ENCODE data around the gene IPO5.

IPO5 gene

DNA sequence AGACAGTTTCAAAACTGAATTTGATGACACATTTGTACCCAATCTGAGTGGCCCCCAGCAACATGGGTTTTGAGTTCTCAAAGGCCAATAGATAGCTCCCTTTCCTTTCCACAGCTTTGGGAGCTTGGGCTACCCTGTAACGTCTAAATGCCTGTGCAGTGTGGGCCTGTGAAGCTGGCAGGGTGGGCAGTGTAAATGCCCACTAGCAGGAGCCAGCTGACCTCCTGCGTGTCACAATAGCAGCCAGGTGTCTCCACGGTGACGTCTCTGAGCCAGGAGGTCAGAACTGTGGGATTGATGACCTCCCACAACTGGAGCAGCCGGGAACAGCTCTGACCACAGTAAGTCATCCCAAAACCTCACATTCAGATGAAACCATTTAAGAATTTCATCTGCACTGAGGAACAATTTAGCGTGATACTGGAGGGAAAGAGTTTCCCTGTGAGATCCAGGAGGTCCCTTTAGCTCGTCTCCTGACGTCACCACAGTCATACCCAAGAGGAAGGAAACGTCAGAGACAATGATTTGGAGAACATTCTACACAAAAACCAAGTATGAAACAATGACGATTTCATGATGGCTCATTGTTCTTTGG, at the start of gene IPO5:
Gene IPO5, plus strand, starts transcription at position 300 of the 595 bp plus-strand sequence. CDS start 23,022 bp downstream, outside the sequence.
- DNase-seq (ENCODE audit: low read depth), result no peak

GRCh38 chr13:97904059-97904458, 49.4 kb upstream of the IPO5 start:
- DNase-seq (ENCODE audit: low read depth), result no peak

GRCh38 chr13:97905517-97905916, 48.0 kb upstream of the IPO5 start:
- DNase-seq (ENCODE audit: low read depth), result no peak

DNA sequence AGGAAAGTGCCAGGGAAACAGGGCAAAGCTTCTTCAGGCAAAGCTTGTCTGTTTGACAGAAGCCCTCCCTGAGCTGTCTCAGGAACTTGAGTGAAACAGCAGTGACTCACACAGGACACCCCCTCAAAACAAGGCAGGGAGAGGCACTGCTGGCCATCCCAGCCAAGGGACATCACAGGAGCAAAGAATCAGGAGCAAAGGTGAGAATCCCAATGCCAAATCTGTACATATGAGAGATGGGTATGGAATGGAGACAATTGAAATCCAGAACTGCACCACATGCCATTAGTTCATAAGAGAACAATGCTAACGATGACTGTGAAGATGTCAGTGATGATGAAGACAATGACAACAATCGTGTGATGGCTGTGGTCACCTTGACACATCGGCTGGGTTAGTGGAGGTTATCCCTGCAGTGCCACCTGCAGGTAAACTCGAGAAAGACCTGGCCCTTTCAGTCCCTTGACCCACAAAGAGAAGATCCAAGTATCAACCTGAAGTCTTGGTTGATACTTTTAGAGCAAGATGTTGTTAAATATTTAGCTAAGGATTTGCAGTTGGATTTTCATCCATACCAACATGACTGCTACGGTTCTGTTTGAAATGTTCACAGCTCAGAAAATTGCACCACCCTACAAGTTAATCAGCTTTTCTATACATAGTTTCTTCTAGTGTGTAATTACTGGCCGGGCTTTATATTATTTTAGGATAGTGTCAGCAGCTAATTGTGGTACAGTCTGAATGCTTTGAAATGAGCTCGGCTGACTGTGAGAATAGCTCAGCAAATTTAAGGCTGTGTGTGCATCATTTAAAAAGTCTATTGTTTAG, 42.0 kb upstream of the IPO5 start:
- no peak for DNase-seq (ENCODE audit: low read depth)

- no peak for DNase-seq (ENCODE audit: low read depth)
Observed at GRCh38 chr13:97912139-97912535, 41.3 kb upstream of the IPO5 start.

GRCh38 chr13:97913206-97913605, 40.3 kb upstream of the IPO5 start:
- DNase-seq (ENCODE audit: low read depth), result no peak

DNA sequence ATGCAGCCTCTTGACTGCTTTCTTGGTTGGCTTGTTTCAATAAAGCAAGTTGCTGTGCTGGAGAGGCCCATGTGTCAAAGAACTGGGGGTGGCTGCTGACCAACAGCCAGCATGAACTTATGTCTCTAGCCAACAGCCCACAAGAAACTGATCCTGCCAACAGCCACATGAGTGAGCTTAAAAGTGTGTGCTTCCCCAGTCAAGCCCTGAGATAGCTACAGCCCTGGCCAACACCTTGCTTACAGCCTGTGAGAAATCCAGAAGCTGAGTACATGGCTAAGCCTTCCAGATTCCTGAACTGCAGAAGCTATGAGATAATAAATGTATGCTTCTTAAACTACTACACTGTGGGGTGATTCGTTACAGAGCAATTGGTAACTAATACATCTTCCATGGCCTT, 38.9 kb upstream of the IPO5 start:
- peak; percentile 53 for DNase-seq (ENCODE audit: low read depth)

DNA sequence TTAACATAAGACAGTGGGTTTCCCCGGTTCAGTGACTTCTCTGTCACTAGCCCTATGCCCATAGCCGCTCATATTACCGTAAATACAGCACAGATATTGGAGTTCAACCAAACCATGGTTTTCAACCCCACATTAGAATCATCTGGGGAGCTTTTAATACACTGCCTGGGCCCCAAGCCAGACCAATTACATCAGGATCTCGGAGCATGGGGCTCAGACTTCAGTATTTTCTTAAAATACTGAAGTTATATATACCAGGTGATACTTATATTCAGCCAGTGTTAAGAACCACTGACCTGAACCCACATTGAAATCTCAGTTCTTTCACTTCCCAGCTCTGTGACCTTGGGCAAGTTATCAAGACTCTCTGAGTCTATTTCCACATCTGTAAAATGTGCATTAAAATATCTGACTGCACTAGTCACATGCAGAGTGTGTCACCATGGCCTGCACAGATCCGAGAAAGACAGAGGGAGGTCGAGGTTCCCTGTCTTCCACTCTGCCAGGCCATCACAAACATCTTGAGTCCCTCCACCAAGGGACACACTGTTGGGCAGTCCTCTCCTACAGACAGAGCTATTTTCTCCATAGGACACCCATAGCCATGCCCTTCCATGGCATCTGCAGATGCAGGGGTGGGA, 32.2 kb upstream of the IPO5 start:
- no peak for DNase-seq (ENCODE audit: low read depth)

DNA sequence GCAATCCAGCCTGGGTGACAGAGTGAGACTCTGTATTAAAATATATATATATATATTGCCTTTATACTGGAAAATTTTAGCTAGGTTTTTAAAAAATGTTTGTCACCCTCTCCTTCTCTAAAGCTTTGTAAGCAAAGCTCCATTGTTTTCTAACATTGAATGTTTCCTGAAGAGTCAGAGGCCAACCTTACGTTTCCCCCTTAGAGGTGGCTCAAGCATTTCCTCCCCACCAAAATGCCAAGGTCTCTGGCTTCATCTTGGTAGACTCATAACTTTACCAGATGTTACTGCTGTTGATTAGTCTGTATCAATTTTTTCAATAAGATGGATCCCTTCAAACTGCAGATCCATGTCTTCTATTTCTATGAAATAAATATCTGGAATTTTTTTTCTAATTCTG, 25.2 kb upstream of the IPO5 start:
- DNase-seq (ENCODE audit: low read depth), result no peak

- no peak for DNase-seq (ENCODE audit: low read depth)
Observed at GRCh38 chr13:97932036-97932435, 21.4 kb upstream of the IPO5 start.

GRCh38 chr13:97932647-97933046, 20.8 kb upstream of the IPO5 start:
- DNase-seq (ENCODE audit: low read depth), result no peak

DNA sequence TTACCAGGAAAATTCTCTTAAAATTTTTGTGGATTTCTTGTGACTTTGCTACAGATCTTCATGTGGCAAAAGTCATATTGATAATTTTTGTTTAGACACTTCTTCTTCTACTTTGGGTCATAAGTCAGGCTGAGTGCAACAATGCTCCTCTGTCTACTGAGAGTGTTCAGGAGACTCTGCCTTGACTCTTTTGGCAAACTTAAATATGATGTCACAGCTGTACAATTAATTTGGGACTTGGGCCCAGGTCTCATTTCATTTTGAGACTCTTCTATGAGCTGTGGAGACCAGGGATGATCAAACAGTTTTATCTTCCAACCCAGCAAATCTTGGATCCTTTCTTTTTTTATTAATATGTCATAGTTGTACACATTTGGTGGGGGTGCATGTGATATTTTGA, 19.7 kb upstream of the IPO5 start:
- no peak for DNase-seq (ENCODE audit: low read depth)

DNA sequence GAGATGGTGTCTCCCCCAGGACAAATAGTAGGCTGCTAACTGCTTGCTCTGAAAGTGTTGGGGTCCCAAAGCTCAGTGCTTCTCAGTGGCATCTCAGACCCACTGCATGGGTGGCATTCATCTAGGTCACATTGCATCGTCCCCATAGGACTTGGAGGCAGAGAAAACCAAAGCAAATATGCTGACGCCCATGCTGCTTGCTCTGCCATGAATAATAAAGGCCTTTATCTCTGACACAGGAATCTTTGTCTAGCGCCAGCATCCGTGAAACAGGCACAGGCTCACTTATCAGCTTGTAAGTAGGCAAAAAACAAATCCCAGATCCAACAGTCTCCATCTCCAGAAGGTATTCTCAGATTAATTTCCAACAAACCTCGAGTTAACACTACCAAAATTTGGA, 18.9 kb upstream of the IPO5 start:
- DNase-seq (ENCODE audit: low read depth), result no peak

DNA sequence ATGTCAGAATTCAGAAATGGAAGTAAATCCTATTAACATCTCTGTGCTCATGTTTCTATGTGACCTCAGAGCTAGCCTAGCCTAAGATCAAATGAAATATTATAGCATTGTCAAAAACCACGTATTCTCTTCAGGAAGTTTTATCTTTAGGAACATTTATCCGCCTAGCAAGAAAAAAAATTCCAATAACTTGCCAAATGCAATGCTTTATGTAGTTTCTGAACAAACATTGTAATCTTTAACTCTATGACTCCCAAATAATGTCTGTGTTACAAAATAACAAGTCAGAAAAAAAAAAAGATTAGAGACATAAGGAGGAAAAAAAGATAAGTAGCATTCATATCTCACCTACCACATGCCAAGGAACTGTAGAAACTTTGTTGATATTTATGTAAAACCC, 18.4 kb upstream of the IPO5 start:
- no peak for DNase-seq (ENCODE audit: low read depth)

GRCh38 chr13:97936036-97936435, 17.4 kb upstream of the IPO5 start:
- DNase-seq (ENCODE audit: low read depth), result no peak

GRCh38 chr13:97938706-97939475, 14.6 kb upstream of the IPO5 start:
- DNase-seq (ENCODE audit: low read depth), result no peak

GRCh38 chr13:97944396-97945029, 9.0 kb upstream of the IPO5 start:
- DNase-seq (ENCODE audit: low read depth), result no peak

GRCh38 chr13:97945342-97945741, 8.1 kb upstream of the IPO5 start:
- DNase-seq (ENCODE audit: low read depth), result no peak

DNA sequence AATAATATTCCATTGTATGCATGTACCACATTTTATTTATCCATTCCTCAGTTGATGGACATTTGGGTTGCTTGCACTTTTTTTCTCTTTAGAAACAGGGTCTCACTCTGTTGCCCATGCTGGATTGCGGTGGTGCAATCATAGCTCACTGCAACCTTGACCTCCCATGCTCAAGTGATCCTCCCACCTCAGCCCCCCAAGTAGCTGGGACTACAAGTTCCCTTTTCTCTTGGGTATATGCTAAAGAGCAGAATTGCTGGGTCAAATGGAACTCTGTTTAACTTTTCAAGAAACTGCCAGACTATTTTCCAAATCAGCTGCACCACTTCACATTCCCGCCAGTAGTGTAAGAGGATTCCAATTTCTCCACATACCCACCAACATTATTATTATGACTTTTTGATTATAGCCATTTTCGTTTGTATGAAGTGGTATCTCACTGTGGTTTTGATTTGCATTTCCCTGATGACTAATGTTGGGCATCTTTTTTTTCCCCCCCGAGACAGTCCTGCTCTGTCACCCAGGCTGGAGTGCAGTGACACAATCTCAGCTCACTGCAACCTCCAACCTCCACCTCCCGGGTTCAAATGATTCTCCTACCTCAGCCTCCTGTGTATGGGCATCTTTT, 7.6 kb upstream of the IPO5 start:
- DNase-seq (ENCODE audit: low read depth), result no peak

DNA sequence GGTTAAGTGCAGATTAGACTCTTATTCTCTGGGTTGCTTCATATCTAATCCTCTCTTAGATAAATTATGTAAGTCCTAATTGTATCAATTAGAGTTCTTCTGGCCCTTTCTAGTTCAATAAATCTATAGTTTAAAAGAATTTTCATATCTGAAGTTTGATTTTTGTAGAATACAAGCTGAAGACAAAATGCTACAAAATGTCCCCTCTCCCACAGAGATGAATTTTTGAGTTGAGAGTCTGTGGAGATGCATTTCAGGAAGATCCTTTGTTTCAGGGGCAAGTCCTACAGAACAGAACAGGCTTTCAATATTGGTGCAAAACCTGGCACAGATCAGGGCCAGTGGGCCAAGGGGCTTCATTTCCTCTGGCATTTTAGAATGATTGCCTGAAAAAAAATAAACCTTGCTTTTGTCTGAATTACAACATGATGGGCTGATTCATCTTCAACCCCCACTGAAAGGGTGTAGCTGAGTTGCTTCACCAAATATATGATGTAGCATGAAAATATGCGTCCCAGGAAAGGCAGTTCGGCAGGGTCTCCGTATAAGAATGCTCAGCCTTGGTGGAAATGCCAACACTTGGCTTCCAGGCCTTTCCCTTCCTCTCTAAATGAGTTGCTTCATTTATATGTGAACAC, 6.4 kb upstream of the IPO5 start:
- DNase-seq (ENCODE audit: low read depth), result peak; percentile 72

DNA sequence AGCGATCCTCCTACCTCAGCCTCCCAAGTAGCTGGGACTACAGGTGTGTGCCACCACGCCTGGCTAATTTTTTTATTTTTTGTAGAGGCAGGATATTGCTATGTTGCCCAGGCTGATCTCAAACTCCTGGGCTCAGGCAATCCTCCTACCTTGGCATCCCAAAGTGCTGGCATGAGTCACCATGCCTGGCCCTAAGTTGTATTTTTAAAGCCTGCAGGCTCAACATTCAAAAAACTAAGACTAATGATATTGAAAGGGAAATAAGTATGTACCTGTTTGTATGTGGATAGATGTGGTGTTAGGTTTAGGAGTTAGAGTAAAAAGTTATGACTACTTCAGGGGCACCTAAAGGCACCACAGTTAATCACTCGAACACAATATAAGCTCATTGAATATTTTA, 5.4 kb upstream of the IPO5 start:
- no peak for DNase-seq (ENCODE audit: low read depth)
